HCT116 (cell line): ENCODE data around the gene WWOX. TPM values are rescaled to one million over a fixed set of nuclear protein-coding genes. Genes with fewer than 3 reads are reported as not detected.

ENCODE experiments used
- ATAC-seq: fragments of 200-7000 bp; cut with Tn5 transposase; 2 replicates; pipeline ENCODE4 v1.9.1; 2020; ENCODE audit warnings: mild to moderate bottlenecking, moderate library complexity
- BruUV-seq: library from RNA; stranded (reverse); fragments of 400-500 nt; replicated peaks from 2 replicates; lab custom pipeline; 2021; lab: Mats Ljungman, UMichigan
- CTCF ChIA-PET: fragments of 300-600 bp; sonication (Branson Sonifier 250); formaldehyde crosslinking; loops from one replicate; lab custom pipeline; 2021; ENCODE audit warnings: antibody characterized with exemption; lab: Charles Lee
- POLR2A ChIA-PET: fragments of 300-600, 350-600 bp; sonication (Branson Sonifier 250); formaldehyde crosslinking; loops from one replicate; lab custom pipeline; 2021; ENCODE audit warnings: antibody characterized with exemption; lab: Charles Lee
- RAD21 ChIA-PET, 2 experiments: fragments of 300-600 bp; sonication (Branson Sonifier 250); formaldehyde crosslinking; loops; one replicate each; lab custom pipeline; 2023; ENCODE audit warnings: low total read pairs in 2 of 2; ENCODE audit not compliant: uncharacterized antibody in 2 of 2, unreplicated experiment in 2 of 2, low non-redundant PET in 1 of 2; lab: Charles Lee
- DNase-seq: peaks from one replicate; pipeline ENCODE4 v3.0.0-alpha.2; 2010; ENCODE audit warnings: low read depth, low spot score
- H2AFZ ChIP-seq: fragments of 200-600 bp; shearing (Covaris generic), sonication (generic); 2 replicates; pipeline ENCODE4 v1.6.1; 2017; ENCODE audit warnings: low read depth, mixed run types, mixed read lengths, antibody characterized with exemption, low read length; ENCODE audit not compliant: poor library complexity, severe bottlenecking
- H3K27ac ChIP-seq: 2 replicates; pipeline ENCODE4 v1.5.1; 2012; ENCODE audit warnings: low read depth, low read length
- H3K27me3 ChIP-seq: fragments of 200-600 bp; sonication (generic); 2 replicates; pipeline ENCODE4 v1.6.1; 2016; ENCODE audit warnings: mixed run types, low read length, mixed read lengths; ENCODE audit not compliant: insufficient read depth
- H3K36me3 ChIP-seq, 2 experiments: fragments of 200-500 bp in 1 of 2; fragments of 200-600 bp in 1 of 2; sonication (Bioruptor generic) in 1 of 2; sonication (generic) in 1 of 2; 2 replicates each; pipeline versions ENCODE4 v1.5.1 to v1.6.1; 2014 to 2016; ENCODE audit warnings: low read length in 2 of 2, inconsistent platforms in 1 of 2, mixed read lengths in 1 of 2, mixed run types in 1 of 2; ENCODE audit not compliant: insufficient read depth in 2 of 2, control insufficient read depth in 1 of 2
- H3K4me1 ChIP-seq, 2 experiments: fragments of 200-600 bp in 1 of 2; sonication (generic) in 1 of 2; 2 replicates each; pipeline versions ENCODE4 v1.5.1 to v1.6.1; 2012 to 2017; ENCODE audit warnings: low read length in 2 of 2, inconsistent platforms in 1 of 2, mild to moderate bottlenecking in 1 of 2, mixed read lengths in 1 of 2, mixed run types in 1 of 2, moderate library complexity in 1 of 2; ENCODE audit not compliant: insufficient read depth in 2 of 2, control insufficient read depth in 1 of 2
- H3K4me2 ChIP-seq: fragments of 200-600 bp; sonication (generic); 2 replicates; pipeline ENCODE4 v1.6.1; 2017; ENCODE audit warnings: mixed run types, low read length, mixed read lengths
- H3K4me3 ChIP-seq, 2 experiments: fragments of 200-600 bp in 1 of 2; sonication (generic) in 1 of 2; replicated peaks in 1 of 2; 2 replicates each; pipeline ENCODE4 v1.5.1; 2011 to 2016; ENCODE audit warnings: low read length in 2 of 2, control low read depth in 1 of 2, low read depth in 1 of 2, mild to moderate bottlenecking in 1 of 2, mixed read lengths in 1 of 2, mixed run types in 1 of 2
- H3K79me2 ChIP-seq: fragments of 200-600 bp; sonication (generic); 2 replicates; pipeline ENCODE4 v1.6.1; 2017; ENCODE audit warnings: mild to moderate bottlenecking, mixed run types, low read length, moderate library complexity, mixed read lengths; ENCODE audit not compliant: insufficient read depth
- H3K9ac ChIP-seq: fragments of 200-600 bp; sonication (generic); 2 replicates; pipeline ENCODE4 v1.6.1; 2016; ENCODE audit warnings: low read length, mixed read lengths
- H3K9me2 ChIP-seq: fragments of 200-600 bp; sonication (generic), shearing (Covaris generic); 2 replicates; pipeline ENCODE4 v1.6.1; 2017; ENCODE audit warnings: mixed run types, mild to moderate bottlenecking, moderate library complexity; ENCODE audit not compliant: insufficient read depth
- H3K9me3 ChIP-seq, 2 experiments: fragments of 200-500 bp in 1 of 2; fragments of 200-600 bp in 1 of 2; sonication (Bioruptor generic) in 1 of 2; sonication (generic) in 1 of 2; 2 replicates each; pipeline ENCODE4 v1.6.1; 2014 to 2017; ENCODE audit warnings: low read length in 2 of 2, mixed read lengths in 2 of 2, inconsistent platforms in 1 of 2, low read depth in 1 of 2, mild to moderate bottlenecking in 1 of 2, mixed run types in 1 of 2, moderate library complexity in 1 of 2; ENCODE audit not compliant: control insufficient read depth in 1 of 2, insufficient read depth in 1 of 2
- H4K20me1 ChIP-seq: fragments of 200-600 bp; sonication (generic), shearing (Covaris generic); 2 replicates; pipeline ENCODE4 v1.6.1; 2017; ENCODE audit warnings: mixed run types, mild to moderate bottlenecking, moderate library complexity; ENCODE audit not compliant: insufficient read depth
- CTCF ChIP-seq, 3 experiments: fragments of 200-600 bp in 1 of 3; sonication (generic) in 1 of 3; IDR thresholded peaks in 2 of 3; conservative IDR thresholded peaks in 1 of 3; 2 replicates each; pipeline ENCODE4 v1.5.1; 2012 to 2017; ENCODE audit warnings: low read depth in 2 of 3, low read length in 2 of 3, antibody characterized with exemption in 1 of 3, borderline replicate concordance in 1 of 3, control low read depth in 1 of 3, mild to moderate bottlenecking in 1 of 3, mixed read lengths in 1 of 3, mixed run types in 1 of 3, moderate library complexity in 1 of 3; ENCODE audit not compliant: insufficient read depth in 1 of 3
- ELF1 ChIP-seq: IDR thresholded peaks from 2 replicates; pipeline ENCODE4 v1.6.1; 2012; ENCODE audit warnings: low read depth, borderline replicate concordance
- POLR2A ChIP-seq: IDR thresholded peaks from 2 replicates; pipeline ENCODE4 v1.7.0; 2011; ENCODE audit warnings: borderline replicate concordance; ENCODE audit not compliant: insufficient read depth, insufficient read length; ENCODE audit errors: extremely low read depth
- RAD21 ChIP-seq: IDR thresholded peaks from 2 replicates; pipeline ENCODE4 v1.6.1; 2012; ENCODE audit warnings: low read depth, mild to moderate bottlenecking
- ZBTB33 ChIP-seq: IDR thresholded peaks from 2 replicates; pipeline ENCODE4 v1.6.1; 2011; ENCODE audit warnings: mild to moderate bottlenecking, low read length, moderate library complexity; ENCODE audit not compliant: insufficient replicate concordance; ENCODE audit errors: extremely low read depth
- intact Hi-C: fragments of 100-400 bp; cut with micrococcal nuclease; formaldehyde crosslinking; loops from 2 replicates; pipeline ENCODE4 v1.10.0; 2022
- total RNA-seq: library from RNA; stranded (reverse); gene quantifications from one replicate; pipeline ENCODE4 v1.2.1, GENCODE V29; 2021; ENCODE audit not compliant: unreplicated experiment

The WWOX gene
- total RNA-seq, 1 experiment from 2014 or later = 13.7 TPM

- Histone ChIP-seq H3K4me1 (no peaks in the 10 kb centered on the region), H3K36me3 (no peaks in the 10 kb centered on the region), H3K4me3 (no peak overlapping the region), H3K9me3 (no peaks in the 10 kb centered on the region), H3K9me2 (no peaks in the 10 kb centered on the region), H3K79me2 (no peaks in the 10 kb centered on the region), H3K9ac (no peak overlapping the region), H3K27me3 (peaks cover 23% of the 10 kb centered on the region), H3K27ac (no peak overlapping the region), H2AFZ (no peak overlapping the region), H4K20me1 (no peaks in the 10 kb centered on the region), H3K4me2 (no peak overlapping the region)
- no peak for DNase-seq
- CTCF ChIA-PET = no interaction called here
- TF ChIP-seq POLR2A (no peak), CTCF (IDR thresholded peaks at IDR 0.05 in 2 of 3, conservative IDR thresholded peaks at IDR 0.05 in 1 of 3; ENCODE audit: borderline replicate concordance in 1 of 3, insufficient read depth in 1 of 3, low read depth in 2 of 3, low read length in 2 of 3) (0 out of 6 replicates have a peak, but pooled peaks of 1 of the 3 experiments have one; percentile 7), ZBTB33 (no peak), ELF1 (no peak), RAD21 (no peak)
- BruUV-seq = no TSS peak
- ATAC-seq = no peak
- intact Hi-C loops = no loop called here
- RAD21 ChIA-PET = no interaction called here
- POLR2A ChIA-PET = no interaction called here
These were observed 23.7 kb upstream of the WWOX start for GRCh38 chr16:78075800-78076199.
